T-cell (primary cell): ENCODE measurements around the gene PRKCA. TPM values are rescaled to one million over a fixed set of nuclear protein-coding genes. Genes with fewer than 3 reads are reported as not detected.
A peak's percentile ranks its signal among the peaks of the same experiment; 100 is the strongest.

Experiments used
- ATAC-seq, 4 experiments: fragments of 200-7000 bp in 3 of 4; fragments of 150-1000 bp in 1 of 4; cut with Tn5 transposase; replicated peaks in 1 of 4; 1 replicate in 3 of 4; 2 replicates in 1 of 4; pipeline ENCODE4 v1.10.0; 2021; ENCODE audit warnings: moderate library complexity in 3 of 4, mild to moderate bottlenecking in 2 of 4, moderate number of reproducible peaks in 1 of 4
- CTCF ChIA-PET, 2 donors: fragments of 300-600 bp; sonication (Branson Sonifier 250); formaldehyde crosslinking; loops; one replicate each; lab custom pipeline; 2022; ENCODE audit warnings: antibody characterized with exemption in 2 of 2; lab: Charles Lee
- POLR2A ChIA-PET, 2 donors: fragments of 300-600 bp; sonication (Branson Sonifier 250); formaldehyde crosslinking; loops; one replicate each; lab custom pipeline; 2022; ENCODE audit warnings: antibody characterized with exemption in 2 of 2; lab: Charles Lee
- DNase-seq, 35 experiments: peaks; one replicate each; pipeline versions ENCODE4 v3.0.0 to v3.0.0-alpha.2; 2013 to 2023
- H3K27ac ChIP-seq: one replicate; pipeline ENCODE4 v1.5.1; 2013; ENCODE audit warnings: low read length
- H3K27me3 ChIP-seq, 2 experiments: replicated peaks in 1 of 2; 1 replicate in 1 of 2; 2 replicates in 1 of 2; pipeline versions ENCODE4 v1.6.1 to v1.7.0; 2013; ENCODE audit warnings: low read length in 1 of 2, mixed read lengths in 1 of 2; ENCODE audit not compliant: control insufficient read depth in 2 of 2, insufficient read depth in 2 of 2; ENCODE audit errors: extremely low read depth in 1 of 2
- H3K36me3 ChIP-seq, 2 donors: 1 replicate in 1 of 2; 2 replicates in 1 of 2; pipeline versions ENCODE4 v1.6.1 to v1.7.0; 2013; ENCODE audit warnings: low read length in 1 of 2; ENCODE audit not compliant: control insufficient read depth in 2 of 2, insufficient read depth in 1 of 2; ENCODE audit errors: extremely low read depth in 1 of 2
- H3K4me1 ChIP-seq, 2 experiments: 1 replicate in 1 of 2; 2 replicates in 1 of 2; pipeline versions ENCODE4 v1.6.1 to v1.7.0; 2013; ENCODE audit warnings: low read length in 2 of 2, mixed read lengths in 1 of 2; ENCODE audit not compliant: insufficient read depth in 2 of 2, control insufficient read depth in 1 of 2; ENCODE audit errors: extremely low read depth in 1 of 2
- H3K4me3 ChIP-seq, 2 donors: 1 replicate in 1 of 2; 2 replicates in 1 of 2; pipeline versions ENCODE4 v1.5.1 to v1.7.0; 2013; ENCODE audit warnings: mild to moderate bottlenecking in 2 of 2, low read length in 1 of 2, moderate library complexity in 1 of 2; ENCODE audit not compliant: control insufficient read depth in 1 of 2; ENCODE audit errors: extremely low read depth in 1 of 2
- H3K9me3 ChIP-seq: 2 replicates; pipeline ENCODE4 v1.7.0; 2013
- H3K27ac Mint-ChIP-seq, 2 donors: one replicate each; pipeline ENCODE4 v1.8.0; 2020 to 2021; ENCODE audit warnings: mild to moderate bottlenecking in 2 of 2, mixed read lengths in 2 of 2
- H3K27me3 Mint-ChIP-seq, 2 donors: one replicate each; pipeline ENCODE4 v1.8.0; 2021 to 2022; ENCODE audit warnings: mixed read lengths in 2 of 2
- H3K36me3 Mint-ChIP-seq: one replicate; pipeline ENCODE4 v1.8.0; 2021; ENCODE audit warnings: mixed read lengths
- H3K4me1 Mint-ChIP-seq, 3 donors: one replicate each; pipeline ENCODE4 v1.8.0; 2020 to 2022; ENCODE audit warnings: mixed read lengths in 3 of 3, mild to moderate bottlenecking in 1 of 3
- H3K4me3 Mint-ChIP-seq, 3 donors: one replicate each; pipeline ENCODE4 v1.8.0; 2020 to 2022; ENCODE audit warnings: mild to moderate bottlenecking in 3 of 3, mixed read lengths in 3 of 3, moderate library complexity in 3 of 3
- H3K9me3 Mint-ChIP-seq, 3 donors: one replicate each; pipeline ENCODE4 v1.8.0; 2020 to 2022; ENCODE audit warnings: mixed read lengths in 3 of 3
- WGBS: methylation state at CpG from one replicate; pipeline ENCODE4 v1.1.5; 2013; ENCODE audit warnings: missing lambda C conversion rate; ENCODE audit not compliant: insufficient coverage; 5-methylcytosine and 5-hydroxymethylcytosine counted together
- total RNA-seq, 35 experiments: library from RNA in 6 of 35; stranded (reverse) in 6 of 35; fragments of 120-200 nt in 1 of 35; gene quantifications; one replicate each; pipeline versions ENCODE4 v1.2.1 to v1.2.4 and lab custom pipeline; 2013 to 2026

Gene PRKCA
- total RNA-seq, 5 donors from 2014 or later (not counting 1 experiment from before 2014, with no cell fraction given) = 75.9 to 128 (median 82.0) TPM

- CTCF ChIA-PET = no interaction called here
- Mint-ChIP-seq H3K4me3 (no peak overlapping the region), H3K27ac (no peak overlapping the region)
Observed at GRCh38 chr17:66557200-66557599, 254.8 kb downstream of the PRKCA start.

GRCh38 chr17:66557886-66558285 is 255.5 kb downstream of the PRKCA start:
- ATAC-seq (no peak), DNase-seq (no peak)
- Histone ChIP-seq H3K27ac (no peak overlapping the region), H3K36me3 (no peaks in the 10 kb centered on the region), H3K9me3 (no peaks in the 10 kb centered on the region), H3K4me1 (no peaks in the 10 kb centered on the region), H3K27me3 (no peaks in the 10 kb centered on the region), H3K4me3 (no peak overlapping the region)
- Mint-ChIP-seq H3K36me3 (peaks cover 20% of the 10 kb centered on the region), H3K4me1 (peaks cover 27 to 41% (median 40%) of the 10 kb centered on the region in 3 donors), H3K4me3 (no peak overlapping the region), H3K27ac (peak overlapping the region in 1 of 2 donors; percentile 34), H3K27me3 (no peaks in the 10 kb centered on the region), H3K9me3 (no peaks in the 10 kb centered on the region)
- ChIA-PET POLR2A (no interaction called here), CTCF (no interaction called here)
- 85% methylated on average over 5 of the region's 8 CpGs for WGBS

More at GRCh38 chr17:66557200-66557599, 254.8 kb downstream of the PRKCA start:
- DNase-seq (no peak), ATAC-seq (no peak)
- H3K9me3 Mint-ChIP-seq = no peaks in the 10 kb centered on the region
- Histone ChIP-seq H3K27ac (no peak overlapping the region), H3K36me3 (no peaks in the 10 kb centered on the region), H3K4me3 (no peak overlapping the region), H3K4me1 (no peaks in the 10 kb centered on the region), H3K9me3 (no peaks in the 10 kb centered on the region), H3K27me3 (no peaks in the 10 kb centered on the region)
- H3K36me3 Mint-ChIP-seq = peaks cover 20% of the 10 kb centered on the region
- no CpG with 5 or more reads among the region's 3 CpGs for WGBS
- POLR2A ChIA-PET = no interaction called here
- H3K4me1 Mint-ChIP-seq = peaks cover 30 to 39% (median 39%) of the 10 kb centered on the region in 3 donors
- no peaks in the 10 kb centered on the region for H3K27me3 Mint-ChIP-seq

- Histone ChIP-seq H3K4me3 (no peak overlapping the region), H3K4me1 (no peaks in the 10 kb centered on the region), H3K9me3 (no peaks in the 10 kb centered on the region), H3K27ac (no peak overlapping the region), H3K27me3 (no peaks in the 10 kb centered on the region), H3K36me3 (no peaks in the 10 kb centered on the region)
- Mint-ChIP-seq H3K36me3 (peaks cover 7% of the 10 kb centered on the region), H3K4me1 (peaks cover 28 to 50% (median 35%) of the 10 kb centered on the region in 3 donors), H3K4me3 (no peak overlapping the region), H3K27ac (no peak overlapping the region), H3K27me3 (no peaks in the 10 kb centered on the region), H3K9me3 (no peaks in the 10 kb centered on the region)
- CTCF ChIA-PET = no interaction called here
- ATAC-seq (no peak), DNase-seq (no peak)
- POLR2A ChIA-PET = no interaction called here
- whole genome bisulfite sequencing = 95% methylated on average over 4 of the region's 7 CpGs
Observed at GRCh38 chr17:66560691-66561090, 258.3 kb downstream of the PRKCA start.

GRCh38 chr17:66562119-66562518 is 259.7 kb downstream of the PRKCA start:
- ATAC-seq (no peak), DNase-seq (no peak)
- Histone ChIP-seq H3K27me3 (no peaks in the 10 kb centered on the region), H3K36me3 (no peaks in the 10 kb centered on the region), H3K27ac (no peak overlapping the region), H3K4me1 (peaks cover 0 to 1% of the 10 kb centered on the region in 2 experiments), H3K4me3 (no peak overlapping the region), H3K9me3 (no peaks in the 10 kb centered on the region)
- Mint-ChIP-seq H3K36me3 (peaks cover 7% of the 10 kb centered on the region), H3K4me1 (peaks cover 38 to 65% (median 46%) of the 10 kb centered on the region in 3 donors), H3K9me3 (no peaks in the 10 kb centered on the region), H3K27me3 (no peaks in the 10 kb centered on the region), H3K27ac (peak overlapping the region in 1 of 2 donors; percentile 44), H3K4me3 (no peak overlapping the region)
- POLR2A ChIA-PET = interaction anchor here in 1 of 2 donors (0.6 kb wide), 1 partner anchor 399 kb away, joined by 5 read pairs; no protein-coding TSS in a partner anchor
- CTCF ChIA-PET = no interaction called here

GRCh38 chr17:66564992-66565465 is 262.6 kb downstream of the PRKCA start:
- Histone ChIP-seq H3K9me3 (no peaks in the 10 kb centered on the region), H3K27ac (no peak overlapping the region), H3K27me3 (no peaks in the 10 kb centered on the region), H3K36me3 (no peaks in the 10 kb centered on the region), H3K4me1 (peaks cover 0 to 6% of the 10 kb centered on the region in 2 experiments), H3K4me3 (no peak overlapping the region)
- Mint-ChIP-seq H3K4me3 (no peak overlapping the region), H3K27ac (peak overlapping the region; percentile 40 to 55), H3K27me3 (no peaks in the 10 kb centered on the region), H3K9me3 (no peaks in the 10 kb centered on the region), H3K4me1 (peaks cover 35 to 57% (median 45%) of the 10 kb centered on the region in 3 donors), H3K36me3 (peaks cover 8% of the 10 kb centered on the region)
- CTCF ChIA-PET = no interaction called here
- ATAC-seq (no peak), DNase-seq (no peak)
- 100% methylated on average over 1 of the region's 4 CpGs for WGBS
- POLR2A ChIA-PET = no interaction called here

- Mint-ChIP-seq H3K4me3 (no peak overlapping the region), H3K4me1 (peaks cover 29 to 42% (median 33%) of the 10 kb centered on the region in 3 donors), H3K36me3 (peaks cover 10% of the 10 kb centered on the region), H3K9me3 (no peaks in the 10 kb centered on the region), H3K27ac (peak overlapping the region in 1 of 2 donors; percentile 22), H3K27me3 (no peaks in the 10 kb centered on the region)
- H3K9me3 ChIP-seq = no peaks in the 10 kb centered on the region
- DNase-seq (peak; percentile 38 to 85 (median 72)), ATAC-seq (peak; percentile 72 to 82 (median 81))
- POLR2A ChIA-PET = no interaction called here
- H3K4me3 ChIP-seq = no peak overlapping the region
- H3K36me3 ChIP-seq = no peaks in the 10 kb centered on the region
- CTCF ChIA-PET = interaction anchor here (0.5 to 2.0 kb wide), 14 partner anchors 12 to 1174 kb away, joined by 3 to 22 read pairs (median 3); partner anchors contain the start of gene CEP112 (in 1 of the 2)
- no peak overlapping the region for H3K27ac ChIP-seq
- H3K27me3 ChIP-seq = no peaks in the 10 kb centered on the region
- 47% methylated on average over 8 of the region's 15 CpGs for WGBS
- peaks cover 0 to 6% of the 10 kb centered on the region in 2 experiments for H3K4me1 ChIP-seq
Observed at GRCh38 chr17:66567234-66568170, 265.1 kb downstream of the PRKCA start.
